NCI-H748 treated with DMSO at 0.1 percent for 48 hours (cell line): ENCODE measurements around the gene CD40.
"Not testable (repeated sequence)": the region's sequence is repeated elsewhere in the genome, so short reads cannot be mapped to it uniquely, and the experiment has no call there.

Experiments used
- DNase-seq: peaks from one replicate; lab custom pipeline; 2025; lab: John Stamatoyannopoulos, UW

CD40 gene

DNA sequence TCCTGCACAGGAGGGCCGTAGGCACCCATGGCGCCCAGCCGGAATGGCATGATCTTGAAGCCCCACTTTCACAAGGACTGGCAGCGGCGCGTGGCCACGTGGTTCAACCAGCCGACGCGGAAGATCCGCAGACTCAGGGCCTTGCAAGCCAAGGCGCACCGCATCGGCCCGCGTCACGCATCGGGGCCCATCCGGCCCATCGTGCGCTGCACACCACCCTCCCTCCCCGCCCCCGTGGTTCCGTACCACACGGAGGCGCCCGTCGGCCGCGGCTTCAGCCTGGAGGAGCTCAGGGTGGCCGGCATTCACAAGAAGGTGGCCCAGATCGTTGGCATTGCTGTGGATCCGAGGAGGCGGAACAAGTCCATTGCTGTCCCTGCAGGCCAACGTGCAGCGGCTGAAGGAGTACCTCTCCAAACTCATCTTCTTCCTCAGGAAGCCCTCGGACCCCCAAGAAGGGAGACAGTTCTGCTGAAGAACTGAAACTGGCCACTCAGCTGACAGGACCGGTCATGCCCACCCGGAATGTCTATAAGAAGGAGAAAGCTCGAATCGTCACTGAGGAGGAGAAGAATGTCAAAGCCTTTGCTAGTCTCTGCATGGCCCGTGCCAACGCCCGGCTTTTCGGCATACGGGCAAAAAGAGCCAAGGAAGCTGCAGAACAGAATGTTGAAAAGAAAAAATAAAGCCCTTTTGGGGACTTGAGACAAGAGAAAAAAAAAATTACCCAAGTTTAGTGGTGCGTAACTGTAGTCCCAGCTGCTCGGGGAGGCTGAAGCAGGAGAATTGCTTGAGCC, 18.4 kb upstream of the CD40 start:
- DNase-seq = no peak

DNA sequence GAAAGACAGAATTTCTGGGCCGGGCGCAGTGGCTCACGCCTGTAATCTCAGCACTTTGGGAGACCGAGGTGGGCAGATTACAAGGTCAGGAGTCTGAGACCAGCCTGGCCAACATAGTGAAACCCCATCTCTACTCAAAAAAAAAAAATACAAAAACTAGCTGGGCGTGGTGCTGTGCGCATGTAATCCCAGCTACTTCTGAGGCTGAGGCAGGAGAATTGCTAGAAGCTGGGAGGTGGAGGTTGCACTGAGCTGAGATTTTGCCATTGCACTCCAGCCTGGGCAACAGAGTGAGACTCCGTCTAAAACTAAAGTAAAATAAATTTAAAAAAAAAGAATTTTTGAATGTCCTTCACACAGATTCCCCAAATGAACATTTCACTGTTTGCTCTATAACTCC, 17.7 kb upstream of the CD40 start:
- not testable (repeated sequence) for DNase-seq

DNA sequence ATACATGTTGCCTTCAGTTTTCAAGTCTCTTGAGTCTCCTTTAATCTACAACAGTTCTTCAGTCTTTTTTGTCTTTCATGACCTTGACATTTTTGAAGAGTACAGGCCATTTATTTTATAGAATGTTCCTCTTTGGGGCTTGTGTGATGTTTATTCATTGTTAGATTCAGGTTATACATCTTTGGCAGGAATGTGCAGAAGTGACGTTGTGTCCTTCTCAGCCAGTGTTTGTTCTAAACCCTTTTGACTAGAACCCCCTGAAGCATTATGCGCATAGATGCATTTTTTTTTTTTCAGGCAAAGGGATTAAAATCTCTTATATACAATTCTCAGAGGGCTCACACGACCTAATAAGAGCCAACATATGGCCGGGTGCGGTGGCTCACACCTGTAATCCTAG, 17.1 kb upstream of the CD40 start:
- DNase-seq = no peak

DNA sequence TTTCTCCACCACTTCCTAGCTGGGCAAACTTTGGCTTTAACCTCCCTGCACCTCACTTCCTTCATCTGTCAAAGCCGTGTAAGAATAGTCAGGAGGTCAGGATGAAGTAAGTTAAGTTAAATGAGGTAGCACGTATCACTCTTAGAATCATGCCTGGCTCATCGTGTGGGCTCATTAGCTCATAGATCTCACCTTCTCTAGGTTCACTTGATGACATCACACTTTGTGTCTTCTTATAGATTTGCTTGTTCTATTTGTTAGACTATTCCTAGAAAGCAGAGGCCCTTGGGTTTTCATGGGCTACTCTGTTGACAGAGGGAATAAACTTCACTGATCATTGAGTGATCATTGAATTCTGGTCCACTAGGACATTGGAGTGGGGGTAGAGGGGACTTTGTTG, 16.2 kb upstream of the CD40 start:
- DNase-seq = no peak

DNA sequence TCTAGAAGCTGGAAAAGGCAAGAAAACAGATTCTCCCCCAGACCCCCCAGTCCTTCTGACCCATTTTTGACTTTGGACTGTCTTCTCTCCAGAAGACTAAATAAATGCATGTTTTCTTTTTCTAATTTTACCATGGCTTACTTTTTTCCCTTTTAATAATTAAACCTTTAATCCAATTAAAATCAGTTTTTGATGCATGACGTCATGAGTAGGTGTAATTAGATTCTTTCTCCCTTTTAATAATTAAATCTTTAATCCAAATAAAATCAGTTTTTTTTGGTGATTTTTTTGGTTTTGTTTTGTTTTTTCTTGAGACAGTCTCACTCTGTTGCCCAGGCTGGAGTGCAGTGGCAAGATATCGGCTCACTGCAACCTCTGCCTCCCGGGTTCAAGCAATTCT, 15.2 kb upstream of the CD40 start:
- no peak for DNase-seq

DNA sequence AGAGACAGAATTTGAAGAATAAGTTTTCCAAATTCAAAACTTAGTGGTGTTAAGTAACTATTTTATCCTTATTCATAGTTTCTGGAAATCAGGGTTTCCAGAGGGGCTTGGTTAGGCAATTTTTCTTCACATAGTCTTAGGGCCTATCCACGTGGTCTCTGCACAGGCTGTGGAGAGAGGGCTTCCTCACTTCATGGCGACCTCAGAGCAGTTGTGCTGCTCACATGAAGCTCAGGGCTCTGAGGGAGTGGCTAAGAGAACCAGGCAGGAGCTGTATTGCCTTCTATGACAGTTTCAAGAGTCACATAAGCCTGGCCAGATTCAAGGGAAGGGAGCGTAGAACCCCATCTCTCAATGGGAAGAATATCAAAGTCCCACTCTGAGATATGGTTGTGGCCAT, 13.9 kb upstream of the CD40 start:
- DNase-seq = no peak

DNA sequence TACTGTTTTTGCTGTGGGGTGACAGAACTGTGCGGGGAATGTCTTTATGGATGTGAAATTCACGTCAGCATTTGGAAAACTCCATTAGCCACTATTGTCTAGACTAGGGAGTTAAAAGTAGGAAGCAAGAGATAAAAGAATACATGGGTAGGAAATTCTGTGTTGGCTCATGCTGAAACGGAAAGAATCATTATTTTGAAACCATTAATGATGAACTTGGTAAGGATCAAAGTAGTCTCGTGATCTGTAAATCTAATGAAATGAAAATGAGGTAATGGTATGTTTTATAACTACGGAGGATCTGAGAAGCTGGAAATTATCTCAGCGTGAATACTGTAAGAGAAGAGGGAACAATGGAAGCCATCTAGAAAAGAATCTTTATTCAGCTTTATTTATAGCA, 11.1 kb upstream of the CD40 start:
- no peak for DNase-seq

DNA sequence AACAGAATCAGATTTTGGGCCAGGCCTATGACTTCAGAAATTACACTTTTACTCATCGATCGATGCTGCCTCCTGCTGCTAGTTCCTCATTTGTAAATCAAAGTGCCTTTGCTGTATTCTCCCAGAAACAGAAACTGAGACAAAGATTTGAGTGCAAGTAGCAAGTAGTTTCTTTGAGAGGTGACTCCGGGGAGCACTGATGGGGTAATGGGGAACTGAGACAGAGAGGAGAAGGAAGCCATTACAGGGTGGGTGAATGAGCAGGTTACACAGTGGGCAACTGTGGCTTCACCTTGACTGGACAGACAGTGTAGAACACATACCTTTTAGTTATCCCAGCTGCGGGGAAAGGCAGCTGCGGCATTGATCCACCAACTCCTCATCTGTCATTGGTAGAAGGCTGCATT, 9.7 kb upstream of the CD40 start:
- no peak for DNase-seq

DNA sequence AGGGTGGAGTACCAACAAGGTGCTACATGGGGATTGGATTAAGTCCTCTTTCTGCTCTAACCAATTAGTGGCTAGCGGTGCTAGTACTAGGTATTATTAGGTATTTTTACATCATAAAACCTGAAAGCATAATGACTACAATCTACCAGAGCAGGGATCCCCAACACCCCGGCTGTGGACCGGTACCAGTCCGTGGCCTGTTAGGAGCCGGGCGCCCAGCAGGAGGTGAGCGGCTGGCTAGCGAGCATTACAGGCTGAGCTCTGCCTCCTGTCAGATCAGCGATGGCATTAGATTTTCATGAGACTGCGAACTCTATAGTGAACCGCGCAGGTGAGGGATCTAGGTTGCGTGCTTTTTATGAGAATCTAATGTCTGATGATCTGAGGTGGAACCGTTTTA, 9.1 kb upstream of the CD40 start:
- DNase-seq = no peak

DNA sequence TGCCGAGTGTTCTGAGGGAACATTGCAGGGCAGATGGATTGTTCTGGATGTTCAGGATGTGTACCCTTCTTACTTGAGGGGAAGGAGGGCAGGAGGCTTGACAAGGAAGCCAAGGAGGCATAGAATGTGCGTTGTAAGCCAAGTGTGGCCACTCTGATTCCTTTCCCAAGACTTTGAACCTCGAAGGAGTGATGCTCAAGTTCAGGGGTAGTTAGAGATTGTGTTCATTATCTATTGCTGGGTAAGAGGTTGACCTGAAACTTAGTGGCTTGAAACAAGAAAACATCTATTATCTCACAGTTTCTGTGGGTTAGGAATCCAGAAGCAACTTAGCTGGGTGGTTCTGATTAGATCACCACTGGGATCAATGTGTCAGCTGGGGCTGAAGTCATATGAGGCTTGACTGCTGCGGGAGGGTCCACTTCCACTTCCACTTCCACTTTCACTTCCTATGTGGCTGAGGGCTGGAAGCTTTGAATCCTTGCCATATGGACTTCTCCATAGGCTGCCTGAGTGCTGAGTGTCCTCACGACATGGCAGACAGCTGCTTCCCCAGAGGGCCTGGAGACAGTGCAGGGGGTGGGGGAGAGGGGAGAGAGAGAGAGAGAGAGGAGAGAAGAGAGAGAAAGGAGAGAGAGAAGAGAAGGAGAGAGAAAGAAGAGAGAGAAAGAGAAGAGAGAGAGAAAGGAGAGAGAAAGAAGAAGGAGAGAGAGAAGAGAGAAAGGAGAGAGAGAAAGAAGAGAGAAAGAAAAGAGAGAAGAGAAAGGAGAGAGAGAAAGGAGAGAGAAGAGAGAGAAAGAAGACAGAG, 6.9 kb upstream of the CD40 start:
- DNase-seq = no peak

DNA sequence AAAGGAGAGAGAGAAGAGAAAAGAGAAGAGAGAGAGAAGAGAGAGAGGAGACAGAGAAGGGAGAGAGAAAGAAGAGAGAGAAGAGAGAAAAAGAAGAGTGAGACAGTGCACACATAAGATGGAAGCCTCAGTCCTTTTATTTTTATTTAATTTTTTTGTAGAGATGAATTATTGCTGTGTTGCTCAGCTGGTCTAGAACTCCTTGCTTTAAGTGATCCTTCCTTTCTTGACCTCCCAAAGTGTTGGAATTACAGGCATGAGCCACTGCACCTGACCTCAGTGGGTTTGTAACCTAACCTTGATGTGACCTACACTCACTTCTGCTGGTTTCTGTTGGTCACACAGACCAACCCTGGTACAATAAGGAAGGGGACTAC, 6.3 kb upstream of the CD40 start:
- DNase-seq = no peak

DNA sequence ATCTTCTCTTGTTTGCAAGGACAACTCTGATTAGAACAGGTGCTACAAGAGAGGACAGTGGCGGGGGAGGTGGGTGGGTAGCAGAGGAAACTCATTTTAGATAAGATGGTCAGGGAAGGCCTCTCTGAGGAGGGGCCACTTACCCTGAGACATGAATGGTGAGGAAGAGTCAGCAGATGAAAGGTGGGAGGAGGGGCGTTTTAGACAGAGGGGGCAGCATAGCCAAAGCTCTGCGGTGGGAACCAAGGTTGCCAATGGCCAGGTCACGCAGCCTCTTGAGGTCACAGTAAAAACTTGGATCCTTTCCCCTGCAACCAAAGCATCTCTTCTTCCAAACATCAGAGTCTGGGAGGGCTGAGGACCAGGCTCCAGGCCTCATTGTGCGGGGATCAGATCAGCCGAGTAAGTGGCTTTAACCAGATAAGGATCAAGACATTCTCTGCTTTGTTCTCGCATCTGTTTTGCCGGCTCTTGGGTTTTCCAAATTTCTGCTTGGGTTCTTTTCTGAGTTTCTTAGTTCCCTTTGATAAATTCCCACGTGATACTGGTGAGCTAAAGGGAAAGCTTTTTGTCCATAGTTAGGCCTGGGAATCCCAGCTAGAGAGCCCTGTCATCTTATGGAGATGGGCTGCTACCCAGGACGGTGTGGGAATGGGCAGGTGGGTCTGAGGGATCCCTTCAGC, 5.5 kb upstream of the CD40 start:
- no peak for DNase-seq

DNA sequence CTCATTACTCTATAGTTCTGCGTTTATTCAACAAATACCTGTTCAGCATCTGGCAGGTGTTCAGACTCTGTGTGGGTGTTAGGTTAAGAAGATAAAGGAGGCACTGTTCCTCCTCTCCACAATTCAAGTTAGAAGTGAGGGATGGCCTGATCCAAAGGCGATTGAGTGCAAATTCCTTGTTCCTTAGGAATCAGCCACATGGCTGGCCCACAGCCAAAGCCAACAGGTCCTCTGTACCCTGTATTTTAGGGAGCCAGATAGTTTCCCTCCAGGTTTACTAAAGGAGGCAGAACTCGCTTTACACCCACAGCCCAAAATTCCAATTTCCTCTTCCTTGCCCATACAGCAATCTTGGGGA, 5.0 kb upstream of the CD40 start:
- no peak for DNase-seq

DNA sequence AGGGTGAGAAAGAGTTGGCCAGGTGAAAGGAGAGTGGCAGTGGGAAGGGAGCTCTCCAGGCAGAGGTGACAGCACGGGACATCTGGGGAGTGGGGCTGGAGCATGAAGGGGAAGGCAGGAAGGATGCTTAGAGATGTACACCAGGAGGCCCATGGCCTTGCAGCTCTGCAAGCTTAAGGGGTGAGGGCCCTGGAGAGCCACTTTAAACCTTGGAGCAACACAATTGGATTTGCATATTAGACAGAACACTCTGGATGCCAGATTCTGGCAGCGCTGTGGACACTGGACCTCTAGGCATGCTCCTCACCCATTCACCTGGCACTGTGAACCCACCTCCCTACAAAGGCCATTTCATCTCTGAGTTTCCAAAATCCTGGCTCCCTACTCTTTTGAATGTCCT, 3.7 kb upstream of the CD40 start:
- DNase-seq = no peak

DNA sequence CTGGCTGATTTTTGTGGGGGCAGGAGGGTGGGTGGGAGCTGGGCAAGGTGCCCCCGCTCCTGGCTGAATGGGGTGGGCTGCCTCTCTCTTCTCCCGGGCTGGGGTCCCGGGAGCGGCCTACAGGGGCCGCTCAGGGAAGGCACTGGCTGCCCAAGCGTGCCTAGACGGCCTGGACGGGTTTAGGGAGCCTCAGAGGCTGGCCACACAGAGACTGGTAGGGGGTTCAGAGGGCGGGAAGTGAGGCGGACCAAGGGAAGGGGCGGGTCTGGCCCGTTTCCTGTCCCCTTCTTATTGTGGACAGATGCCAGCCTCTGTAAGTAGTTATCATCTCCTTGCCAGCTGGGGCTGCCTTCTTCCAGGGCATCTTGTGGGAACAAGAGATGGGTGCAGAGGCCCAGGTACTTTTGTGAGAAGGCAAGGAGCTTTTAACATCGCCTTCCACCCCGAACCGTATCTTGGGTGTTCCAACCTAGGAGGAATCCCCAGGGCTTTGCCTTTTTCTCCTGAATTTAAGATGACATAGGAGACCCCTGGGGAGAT, 437 bp downstream of the CD40 start:
- DNase-seq = no peak

DNA sequence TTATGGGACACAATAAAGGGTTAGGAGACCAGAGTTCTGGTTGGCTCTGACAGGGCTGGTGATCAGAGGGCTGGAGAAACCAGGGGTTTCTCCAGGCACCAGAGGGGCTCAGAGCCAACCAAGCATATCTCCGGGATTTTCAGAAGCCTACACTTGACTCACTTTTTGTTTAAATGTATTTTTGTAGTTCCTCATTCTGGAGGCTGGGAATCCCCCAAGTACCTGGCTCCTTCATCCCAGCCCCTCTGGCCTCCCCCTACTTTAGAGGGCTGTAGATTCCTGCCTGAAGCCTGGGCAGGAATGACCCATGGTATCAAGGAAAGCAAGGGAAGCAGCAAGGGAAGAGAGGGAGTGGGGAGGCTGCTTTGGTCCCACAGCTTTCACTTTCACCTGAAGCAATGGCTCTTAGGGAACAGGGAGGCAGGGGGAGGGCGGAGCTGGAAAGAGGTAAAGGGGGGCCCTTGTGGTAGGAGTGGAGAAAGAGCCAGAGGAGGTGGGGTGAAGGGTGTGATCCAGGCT, 973 bp downstream of the CD40 start:
- DNase-seq = no peak

DNA sequence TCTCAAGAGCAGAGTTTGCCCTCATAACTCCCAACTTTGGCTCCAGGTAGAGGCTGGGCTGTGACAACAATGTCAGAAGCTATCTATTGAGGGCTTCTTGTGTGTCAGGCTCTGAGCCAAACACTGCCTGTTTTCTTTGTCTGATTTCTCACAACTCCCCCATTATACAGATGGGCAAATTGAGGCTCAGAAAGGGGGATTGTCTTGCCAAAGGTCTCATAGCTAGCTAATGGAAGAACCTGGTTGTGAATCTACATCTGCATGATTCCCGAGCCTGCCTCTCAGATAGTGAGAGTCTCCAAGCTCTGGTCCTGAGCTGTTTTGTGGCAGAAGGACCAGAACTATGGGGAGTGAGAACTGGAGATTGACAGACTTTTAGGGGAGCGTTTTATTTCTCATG, 1.4 kb downstream of the CD40 start:
- DNase-seq = no peak

DNA sequence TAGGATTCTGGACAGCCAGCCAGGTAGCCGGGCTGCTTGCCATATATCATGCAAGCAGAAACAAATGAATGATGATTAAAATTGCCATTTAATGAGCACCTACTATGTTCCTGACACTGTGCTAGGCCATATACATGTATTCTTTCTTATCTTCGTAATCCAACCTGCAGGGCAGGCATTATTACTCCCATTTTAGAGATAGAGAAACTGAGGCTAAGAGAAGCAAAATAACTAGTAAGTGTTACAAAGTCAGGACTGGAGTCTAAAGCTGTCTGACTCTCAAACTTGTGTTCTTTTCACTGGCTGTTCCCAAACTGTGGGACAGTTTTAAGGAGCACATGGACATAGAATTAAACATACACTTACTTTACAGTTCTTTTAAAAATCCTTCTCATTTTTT, 2.0 kb downstream of the CD40 start:
- DNase-seq = no peak

DNA sequence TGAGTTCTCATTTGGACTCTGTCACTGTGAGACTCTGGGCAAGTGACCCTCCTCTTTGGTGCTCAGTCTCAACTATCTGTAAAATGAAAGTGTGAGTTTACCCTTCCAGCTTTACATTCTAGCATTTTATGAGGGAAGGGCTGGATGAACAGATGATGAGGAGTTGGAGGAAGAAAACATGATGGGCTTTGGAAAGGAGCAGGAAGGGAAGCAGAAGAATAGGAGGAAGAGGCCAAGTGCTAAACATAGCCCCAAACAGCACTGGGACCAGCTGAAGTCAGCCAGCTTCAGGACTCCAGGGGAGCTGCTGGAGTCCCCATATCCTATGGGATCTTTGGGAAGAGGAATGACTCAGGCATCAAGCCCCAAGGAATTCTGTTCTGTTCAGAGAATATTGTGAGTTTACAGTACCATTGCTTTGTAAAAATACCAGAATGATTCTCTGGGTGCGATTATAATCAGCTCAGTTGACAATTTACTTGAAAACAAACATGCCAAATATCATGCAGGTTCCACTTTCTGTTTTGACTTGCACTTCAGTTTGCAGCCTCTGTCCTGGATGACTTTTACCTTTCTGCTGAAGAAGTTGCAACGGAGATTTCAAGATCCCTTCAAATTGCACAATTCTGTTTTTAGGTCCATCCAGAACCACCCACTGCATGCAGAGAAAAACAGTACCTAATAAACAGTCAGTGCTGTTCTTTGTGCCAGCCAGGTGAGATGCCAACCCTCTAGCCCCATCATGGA, 3.2 kb downstream of the CD40 start:
- no peak for DNase-seq

DNA sequence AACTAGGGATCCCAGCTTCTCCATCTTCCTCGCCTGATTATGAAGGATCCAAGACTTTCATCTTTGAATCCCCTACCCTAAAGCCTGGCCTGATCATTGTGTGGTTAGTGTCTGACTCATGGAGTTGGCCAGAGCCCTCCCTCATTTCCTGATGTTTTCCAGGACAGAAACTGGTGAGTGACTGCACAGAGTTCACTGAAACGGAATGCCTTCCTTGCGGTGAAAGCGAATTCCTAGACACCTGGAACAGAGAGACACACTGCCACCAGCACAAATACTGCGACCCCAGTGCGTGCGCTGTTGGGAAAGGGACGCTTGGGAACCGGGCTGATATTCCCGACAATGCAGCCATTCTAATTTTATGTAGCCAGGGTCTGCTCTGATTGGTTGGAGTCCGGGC, 4.0 kb downstream of the CD40 start:
- no peak for DNase-seq

DNA sequence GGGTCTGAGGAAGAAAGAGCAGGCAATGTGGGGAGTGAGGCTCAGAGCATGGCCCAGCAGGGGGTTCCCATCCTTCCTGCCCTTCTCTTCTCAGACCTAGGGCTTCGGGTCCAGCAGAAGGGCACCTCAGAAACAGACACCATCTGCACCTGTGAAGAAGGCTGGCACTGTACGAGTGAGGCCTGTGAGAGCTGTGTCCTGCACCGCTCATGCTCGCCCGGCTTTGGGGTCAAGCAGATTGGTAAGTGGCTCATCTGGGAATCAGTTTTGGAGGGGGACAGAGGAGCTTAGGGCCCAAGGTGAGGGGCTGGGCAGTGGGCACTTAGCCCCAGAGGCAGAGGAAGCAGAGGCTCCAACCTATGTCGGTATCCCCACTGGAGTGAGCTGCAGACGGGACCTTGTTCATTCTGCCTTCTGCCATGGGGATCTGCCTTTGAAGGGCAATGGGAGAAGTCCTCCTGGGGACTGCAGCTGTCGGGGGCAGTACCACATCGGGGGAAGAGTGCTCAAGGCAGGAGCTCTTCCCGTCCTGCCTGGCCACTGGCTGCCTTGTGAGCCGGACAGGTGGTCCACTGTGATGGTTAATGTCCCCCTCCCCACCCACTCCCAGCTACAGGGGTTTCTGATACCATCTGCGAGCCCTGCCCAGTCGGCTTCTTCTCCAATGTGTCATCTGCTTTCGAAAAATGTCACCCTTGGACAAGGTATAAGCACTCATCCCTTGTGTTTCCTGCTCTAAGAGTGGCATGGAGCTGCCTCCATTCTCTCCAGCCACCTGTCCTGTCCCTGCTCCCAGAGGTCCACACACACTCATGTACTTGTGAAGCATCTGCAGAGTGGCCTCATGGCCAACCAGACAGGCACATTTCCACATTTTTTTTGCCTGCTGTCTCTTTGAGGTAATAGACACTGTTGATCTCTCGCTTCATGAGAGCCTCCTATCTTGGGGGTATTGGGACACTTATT, 4.7 kb downstream of the CD40 start:
- no peak for DNase-seq
